Pancreas (tissue), 10 donors: ENCODE measurements around the gene SPA17. TPM values are rescaled to one million over a fixed set of nuclear protein-coding genes. Genes with fewer than 3 reads are reported as not detected.

Source experiments
- ATAC-seq, 4 donors: fragments of 200-7000 bp; cut with Tn5 transposase; one replicate each; pipeline versions ENCODE4 v1.8.0 to v1.9.1; 2020; ENCODE audit warnings: mild to moderate bottlenecking in 4 of 4, moderate library complexity in 4 of 4
- DNase-seq, 6 donors: peaks; one replicate each; pipeline ENCODE4 v3.0.0-alpha.2; 2020
- FAIRE-seq: peaks from 2 replicates; lab custom pipeline; 2012; peaks lifted over from hg19 to GRCh38; lab: Jason Lieb, UNC
- H3K27ac ChIP-seq, 4 donors: fragments of 200-600 bp; sonication (generic); 1 replicate in 3 of 4; 2 replicates in 1 of 4; pipeline versions ENCODE4 v1.5.0 to v1.8.0; 2020
- H3K27me3 ChIP-seq, 4 donors: fragments of 200-600 bp; one replicate each; pipeline ENCODE4 v1.8.0; 2021
- H3K36me3 ChIP-seq, 3 donors: fragments of 200-600 bp; sonication (generic) in 1 of 3; one replicate each; pipeline versions ENCODE4 v1.5.0 to v1.8.0; 2020 to 2021
- H3K4me1 ChIP-seq, 3 donors: fragments of 200-600 bp; one replicate each; pipeline ENCODE4 v1.8.0; 2021
- H3K4me3 ChIP-seq, 4 donors: fragments of 200-600 bp; sonication (generic) in 2 of 4; one replicate each; pipeline versions ENCODE4 v1.5.0 to v1.8.0; 2020 to 2021
- H3K9me3 ChIP-seq, 4 donors: fragments of 200-600 bp; one replicate each; pipeline ENCODE4 v1.8.0; 2021
- CTCF ChIP-seq, 4 donors: fragments of 200-600 bp; sonication (generic) in 3 of 4; IDR thresholded peaks; one replicate each; pipeline versions ENCODE4 v1.5.0 to v1.8.0; 2021; ENCODE audit warnings: antibody characterized with exemption in 4 of 4
- WGBS, 2 donors: extraction: QIAGEN DNeasy Blood & Tissue Kit; methylation state at CpG; one replicate each; pipeline ENCODE4 v1.1.7; 2013; 5-methylcytosine and 5-hydroxymethylcytosine counted together
- intact Hi-C, 3 donors: fragments of 100-400 bp; cut with DNase I; formaldehyde crosslinking; loops; one replicate each; pipeline versions ENCODE4 v1.11.1 to v1.14.2; 2022
- polyA plus RNA-seq, 2 donors: library from polyadenylated mRNA; stranded (reverse); fragments of 200-250 nt; gene quantifications; one replicate each; pipeline ENCODE4 v1.2.3, GENCODE V29; 2013
- total RNA-seq, 6 donors: library from RNA; stranded (reverse); fragmentation: NEBNext Ultra II Directional in 4 of 6; extraction: Animal tissue kit (Norgen Biotek cat#: 25700) in 4 of 6; gene quantifications; one replicate each; pipeline versions ENCODE4 v1.2.1 to v1.2.4, GENCODE V29; 2021 to 2023
- donor health status: healthy with polysubstance abuse.
- donor health status: DM: no; HTN: no; CAD: no; lungs with moderate emphysema.
- donor health status: DM: no; HTN: no; CAD: no.
- donor health status: control.
- donor health status: control.
- donor health status: Bipolar disorder and iron deficiency.
- donor health status: DM: yes; HTN: yes; CAD: no.
- donor health status: DM: no; HTN: no; CAD: no.
- donor health status: DM: no; HTN: no; CAD: no.
- donor health status: DM: yes; HTN: yes; CAD: no.

The SPA17 gene
- total and polyA plus RNA-seq, 8 donors: 1.2 to 7.3 (median 2.4) TPM

- H3K36me3 ChIP-seq: peaks cover 0 to 4% (median 2%) of the 10 kb centered on the region in 3 donors
- ATAC-seq (no peak), DNase-seq (no peak), FAIRE-seq (no peak)
- H3K27ac ChIP-seq: no peak overlapping the region
- no peaks in the 10 kb centered on the region for H3K4me1 ChIP-seq
- no peaks in the 10 kb centered on the region for H3K9me3 ChIP-seq
- H3K4me3 ChIP-seq: no peak overlapping the region
- H3K27me3 ChIP-seq: no peaks in the 10 kb centered on the region
- TF ChIP-seq CTCF (IDR thresholded peaks at IDR 0.05): no peak
- intact Hi-C loops: no loop called here
- 81 to 89% methylated on average over 3 of the region's 3 CpGs for WGBS, 2 donors
Measured at GRCh38 chr11:124642628-124643027, 31.1 kb upstream of the SPA17 start.

GRCh38 chr11:124643042-124643604 lies 30.6 kb upstream of the SPA17 start:
- FAIRE-seq (no peak), ATAC-seq (no peak), DNase-seq (no peak)
- WGBS, 2 donors: 84 to 90% methylated on average over 10 of the region's 10 CpGs
- TF ChIP-seq CTCF (IDR thresholded peaks at IDR 0.05): no peak
- no peaks in the 10 kb centered on the region for H3K27me3 ChIP-seq
- H3K27ac ChIP-seq: no peak overlapping the region
- peaks cover 0 to 4% (median 0%) of the 10 kb centered on the region in 3 donors for H3K36me3 ChIP-seq
- no peak overlapping the region for H3K4me3 ChIP-seq
- no peaks in the 10 kb centered on the region for H3K9me3 ChIP-seq
- intact Hi-C loops: no loop called here
- no peaks in the 10 kb centered on the region for H3K4me1 ChIP-seq

GRCh38 chr11:124643605-124644425 lies 29.9 kb upstream of the SPA17 start:
- no peak overlapping the region for H3K4me3 ChIP-seq
- peak in 2 of 4 donors; percentile 30 to 34 for ATAC-seq
- H3K27ac ChIP-seq: no peak overlapping the region
- no peaks in the 10 kb centered on the region for H3K27me3 ChIP-seq
- WGBS, 2 donors: 25 to 32% methylated on average over 3 of the region's 3 CpGs
- TF ChIP-seq CTCF (IDR thresholded peaks at IDR 0.05): no peak
- no peaks in the 10 kb centered on the region for H3K9me3 ChIP-seq
- FAIRE-seq: no peak
- H3K4me1 ChIP-seq: no peaks in the 10 kb centered on the region
- no peak for DNase-seq
- H3K36me3 ChIP-seq: peaks cover 0 to 4% (median 0%) of the 10 kb centered on the region in 3 donors
- intact Hi-C loops: no loop called here

- Histone ChIP-seq H3K27me3 (no peaks in the 10 kb centered on the region), H3K4me3 (peak overlapping the region in 1 of 4 donors; percentile 30), H3K4me1 (no peaks in the 10 kb centered on the region), H3K27ac (no peak overlapping the region), H3K36me3 (peaks cover 0 to 4% (median 0%) of the 10 kb centered on the region in 3 donors), H3K9me3 (no peaks in the 10 kb centered on the region)
- peak; percentile 51 to 77 (median 75) for TF ChIP-seq CTCF (IDR thresholded peaks at IDR 0.05)
- FAIRE-seq (peak; percentile 70), ATAC-seq (peak; percentile 91 to 99 (median 97)), DNase-seq (peak; percentile 26 to 63 (median 46))
- 14 to 24% methylated on average over 16 of the region's 16 CpGs for WGBS, 2 donors
- intact Hi-C loops: no loop called here
Measured at GRCh38 chr11:124644426-124645280, 29.1 kb upstream of the SPA17 start.
